ENCODE results near the gene SNED1. TPM values are rescaled to one million over a fixed set of nuclear protein-coding genes. Genes with fewer than 3 reads are reported as not detected.

The SNED1 gene
- polyA plus RNA-seq, 2 donors: 3.3 to 3.6 TPM

GRCh38 chr2:241005569-241005968 lies 7.2 kb downstream of the SNED1 start:
- Histone ChIP-seq H3K27me3 (ENCODE audit: control insufficient read depth in 1 of 2, insufficient read depth in 2 of 2, low read length in 2 of 2) (no peaks in the 10 kb centered on the region), H3K9me3 (ENCODE audit: control insufficient read depth in 2 of 2, insufficient read depth in 1 of 2, low read depth in 1 of 2, low read length in 1 of 2) (peaks cover 9 to 12% of the 10 kb centered on the region in 2 donors), H3K27ac (ENCODE audit: low read depth in 2 of 2, low read length in 1 of 2) (no peak overlapping the region), H3K36me3 (ENCODE audit: control insufficient read depth in 2 of 2, insufficient read depth in 2 of 2, low read length in 1 of 2) (peaks cover 3% of the 10 kb centered on the region in 2 donors), H3K4me1 (ENCODE audit: control insufficient read depth in 2 of 2, insufficient read depth in 2 of 2, low read length in 1 of 2) (peaks cover 10 to 23% of the 10 kb centered on the region in 2 donors), H3K4me3 (ENCODE audit: low read depth in 1 of 2, low read length in 2 of 2) (no peak overlapping the region)
- 91 to 95% methylated on average over 2 of the region's 2 CpGs for WGBS, 2 donors

DNA sequence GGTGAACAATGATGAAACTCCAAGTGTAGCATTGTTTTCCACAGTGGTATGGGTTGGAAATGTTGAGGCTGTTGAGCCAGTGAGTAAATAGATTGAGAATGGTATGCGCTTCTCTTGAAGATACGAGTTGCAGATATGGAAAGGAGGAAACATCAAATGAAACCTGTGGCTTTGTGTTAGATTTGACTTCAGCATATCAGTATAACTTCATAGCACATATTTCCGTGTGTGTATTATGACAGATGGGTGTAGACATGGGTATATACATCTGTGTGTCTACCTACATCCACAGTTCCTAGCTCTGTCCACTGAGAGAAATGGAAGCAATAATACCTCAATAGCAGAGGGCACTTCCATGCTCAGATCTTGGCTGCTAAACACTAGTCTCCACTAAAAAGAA lies 8.0 kb downstream of the SNED1 start:
- peaks cover 10 to 26% of the 10 kb centered on the region in 2 donors for H3K4me1 ChIP-seq (ENCODE audit: control insufficient read depth in 2 of 2, insufficient read depth in 2 of 2, low read length in 1 of 2)
- 74 to 87% methylated on average over 3 of the region's 3 CpGs for WGBS, 2 donors
- peaks cover 2 to 3% of the 10 kb centered on the region in 2 donors for H3K36me3 ChIP-seq (ENCODE audit: control insufficient read depth in 2 of 2, insufficient read depth in 2 of 2, low read length in 1 of 2)
- H3K4me3 ChIP-seq (ENCODE audit: low read depth in 1 of 2, low read length in 2 of 2): no peak overlapping the region
- H3K27ac ChIP-seq (ENCODE audit: low read depth in 2 of 2, low read length in 1 of 2): no peak overlapping the region
- peaks cover 9 to 12% of the 10 kb centered on the region in 2 donors for H3K9me3 ChIP-seq (ENCODE audit: control insufficient read depth in 2 of 2, insufficient read depth in 1 of 2, low read depth in 1 of 2, low read length in 1 of 2)
- H3K27me3 ChIP-seq (ENCODE audit: control insufficient read depth in 1 of 2, insufficient read depth in 2 of 2, low read length in 2 of 2): no peaks in the 10 kb centered on the region

DNA sequence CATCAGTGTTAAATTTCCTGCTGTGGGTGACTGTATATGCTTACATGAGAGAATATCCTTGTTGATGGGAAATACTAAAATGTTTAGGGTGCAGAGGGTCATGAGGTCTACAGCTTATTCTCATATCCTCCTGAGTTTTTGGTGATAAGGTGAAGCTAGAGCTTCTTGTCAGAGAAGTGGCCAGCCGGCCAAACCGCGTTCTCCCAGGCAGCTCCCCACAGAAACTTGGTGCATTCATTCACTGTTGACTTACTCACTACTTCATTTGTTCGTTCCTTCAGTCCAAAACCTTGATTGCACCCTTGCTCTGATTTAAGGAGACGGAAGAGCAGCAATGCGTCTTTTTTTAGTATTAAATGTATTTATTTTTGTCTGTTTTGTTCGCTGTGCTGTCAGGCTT lies 8.7 kb downstream of the SNED1 start:
- Histone ChIP-seq H3K9me3 (ENCODE audit: control insufficient read depth in 2 of 2, insufficient read depth in 1 of 2, low read depth in 1 of 2, low read length in 1 of 2) (peaks cover 9 to 12% of the 10 kb centered on the region in 2 donors), H3K4me1 (ENCODE audit: control insufficient read depth in 2 of 2, insufficient read depth in 2 of 2, low read length in 1 of 2) (peaks cover 10 to 26% of the 10 kb centered on the region in 2 donors), H3K27me3 (ENCODE audit: control insufficient read depth in 1 of 2, insufficient read depth in 2 of 2, low read length in 2 of 2) (no peaks in the 10 kb centered on the region), H3K4me3 (ENCODE audit: low read depth in 1 of 2, low read length in 2 of 2) (no peak overlapping the region), H3K36me3 (ENCODE audit: control insufficient read depth in 2 of 2, insufficient read depth in 2 of 2, low read length in 1 of 2) (peaks cover 0 to 3% of the 10 kb centered on the region in 2 donors), H3K27ac (ENCODE audit: low read depth in 2 of 2, low read length in 1 of 2) (no peak overlapping the region)
- WGBS, 2 donors: 95 to 96% methylated on average over 7 of the region's 7 CpGs

DNA sequence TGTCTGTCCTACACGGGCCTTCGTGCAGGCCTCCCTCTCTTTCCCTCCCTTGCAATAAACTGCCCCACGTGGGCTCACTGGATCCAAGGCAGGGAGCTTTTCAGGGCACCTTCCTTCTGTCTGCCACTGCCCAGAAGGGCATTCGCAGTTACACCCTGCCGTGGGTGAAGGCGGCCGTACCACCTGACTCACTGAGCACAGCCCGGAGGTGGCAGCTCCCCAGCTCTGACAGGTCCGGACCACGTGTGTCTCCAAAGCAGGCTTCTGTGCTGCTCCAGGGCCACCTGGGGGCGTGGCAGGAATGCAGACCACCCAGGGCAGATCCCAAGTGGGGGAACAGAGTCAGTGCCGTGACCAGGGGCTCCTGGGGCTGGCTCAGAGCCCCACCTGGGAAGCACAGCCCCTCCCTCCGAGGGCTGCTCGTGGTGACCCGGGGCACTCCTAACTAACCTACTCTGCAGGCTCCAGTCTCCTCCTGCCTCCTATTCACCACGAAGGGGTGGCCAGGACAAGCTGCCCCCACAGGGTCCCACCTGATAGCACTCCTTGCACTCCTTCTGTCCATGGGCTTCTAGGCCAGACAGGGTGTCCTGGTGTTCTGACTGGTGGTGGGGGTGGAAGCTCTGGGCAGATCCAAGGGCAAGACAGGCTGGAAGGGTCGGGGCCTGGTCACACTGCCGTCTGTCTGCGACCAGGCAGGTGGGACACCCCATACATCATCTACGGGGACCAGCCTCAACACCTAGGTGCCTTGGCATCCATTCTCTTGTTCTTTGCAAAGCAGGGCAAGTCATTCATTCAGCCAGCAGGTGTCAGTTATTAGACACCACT lies 9.7 kb downstream of the SNED1 start:
- H3K27ac ChIP-seq (ENCODE audit: low read depth in 2 of 2, low read length in 1 of 2): no peak overlapping the region
- no peaks in the 10 kb centered on the region for H3K27me3 ChIP-seq (ENCODE audit: control insufficient read depth in 1 of 2, insufficient read depth in 2 of 2, low read length in 2 of 2)
- peaks cover 0 to 3% of the 10 kb centered on the region in 2 donors for H3K36me3 ChIP-seq (ENCODE audit: control insufficient read depth in 2 of 2, insufficient read depth in 2 of 2, low read length in 1 of 2)
- WGBS, 2 donors: 61 to 69% methylated on average over 20 of the region's 20 CpGs
- H3K4me1 ChIP-seq (ENCODE audit: control insufficient read depth in 2 of 2, insufficient read depth in 2 of 2, low read length in 1 of 2): peaks cover 10 to 26% of the 10 kb centered on the region in 2 donors
- H3K9me3 ChIP-seq (ENCODE audit: control insufficient read depth in 2 of 2, insufficient read depth in 1 of 2, low read depth in 1 of 2, low read length in 1 of 2): peaks cover 8 to 9% of the 10 kb centered on the region in 2 donors
- no peak overlapping the region for H3K4me3 ChIP-seq (ENCODE audit: low read depth in 1 of 2, low read length in 2 of 2)

- H3K27ac ChIP-seq (ENCODE audit: low read depth in 2 of 2, low read length in 1 of 2): no peak overlapping the region
- whole genome bisulfite sequencing, 2 donors: 90 to 93% methylated on average over 7 of the region's 7 CpGs
- H3K4me3 ChIP-seq (ENCODE audit: low read depth in 1 of 2, low read length in 2 of 2): no peak overlapping the region
- peaks cover 3% of the 10 kb centered on the region in 2 donors for H3K9me3 ChIP-seq (ENCODE audit: control insufficient read depth in 2 of 2, insufficient read depth in 1 of 2, low read depth in 1 of 2, low read length in 1 of 2)
- no peaks in the 10 kb centered on the region for H3K36me3 ChIP-seq (ENCODE audit: control insufficient read depth in 2 of 2, insufficient read depth in 2 of 2, low read length in 1 of 2)
- peaks cover 10 to 26% of the 10 kb centered on the region in 2 donors for H3K4me1 ChIP-seq (ENCODE audit: control insufficient read depth in 2 of 2, insufficient read depth in 2 of 2, low read length in 1 of 2)
- H3K27me3 ChIP-seq (ENCODE audit: control insufficient read depth in 1 of 2, insufficient read depth in 2 of 2, low read length in 2 of 2): no peaks in the 10 kb centered on the region
Measured at GRCh38 chr2:241008711-241009121, 10.3 kb downstream of the SNED1 start.

- no peaks in the 10 kb centered on the region for H3K36me3 ChIP-seq (ENCODE audit: control insufficient read depth in 2 of 2, insufficient read depth in 2 of 2, low read length in 1 of 2)
- no peaks in the 10 kb centered on the region for H3K27me3 ChIP-seq (ENCODE audit: control insufficient read depth in 1 of 2, insufficient read depth in 2 of 2, low read length in 2 of 2)
- H3K4me1 ChIP-seq (ENCODE audit: control insufficient read depth in 2 of 2, insufficient read depth in 2 of 2, low read length in 1 of 2): peaks cover 10 to 26% of the 10 kb centered on the region in 2 donors
- no peak overlapping the region for H3K4me3 ChIP-seq (ENCODE audit: low read depth in 1 of 2, low read length in 2 of 2)
- H3K27ac ChIP-seq (ENCODE audit: low read depth in 2 of 2, low read length in 1 of 2): peak overlapping the region in 1 of 2 donors; percentile 68
- 75 to 87% methylated on average over 2 of the region's 2 CpGs for WGBS, 2 donors
- no peaks in the 10 kb centered on the region for H3K9me3 ChIP-seq (ENCODE audit: control insufficient read depth in 2 of 2, insufficient read depth in 1 of 2, low read depth in 1 of 2, low read length in 1 of 2)
Measured at GRCh38 chr2:241009191-241009590, 10.8 kb downstream of the SNED1 start.

DNA sequence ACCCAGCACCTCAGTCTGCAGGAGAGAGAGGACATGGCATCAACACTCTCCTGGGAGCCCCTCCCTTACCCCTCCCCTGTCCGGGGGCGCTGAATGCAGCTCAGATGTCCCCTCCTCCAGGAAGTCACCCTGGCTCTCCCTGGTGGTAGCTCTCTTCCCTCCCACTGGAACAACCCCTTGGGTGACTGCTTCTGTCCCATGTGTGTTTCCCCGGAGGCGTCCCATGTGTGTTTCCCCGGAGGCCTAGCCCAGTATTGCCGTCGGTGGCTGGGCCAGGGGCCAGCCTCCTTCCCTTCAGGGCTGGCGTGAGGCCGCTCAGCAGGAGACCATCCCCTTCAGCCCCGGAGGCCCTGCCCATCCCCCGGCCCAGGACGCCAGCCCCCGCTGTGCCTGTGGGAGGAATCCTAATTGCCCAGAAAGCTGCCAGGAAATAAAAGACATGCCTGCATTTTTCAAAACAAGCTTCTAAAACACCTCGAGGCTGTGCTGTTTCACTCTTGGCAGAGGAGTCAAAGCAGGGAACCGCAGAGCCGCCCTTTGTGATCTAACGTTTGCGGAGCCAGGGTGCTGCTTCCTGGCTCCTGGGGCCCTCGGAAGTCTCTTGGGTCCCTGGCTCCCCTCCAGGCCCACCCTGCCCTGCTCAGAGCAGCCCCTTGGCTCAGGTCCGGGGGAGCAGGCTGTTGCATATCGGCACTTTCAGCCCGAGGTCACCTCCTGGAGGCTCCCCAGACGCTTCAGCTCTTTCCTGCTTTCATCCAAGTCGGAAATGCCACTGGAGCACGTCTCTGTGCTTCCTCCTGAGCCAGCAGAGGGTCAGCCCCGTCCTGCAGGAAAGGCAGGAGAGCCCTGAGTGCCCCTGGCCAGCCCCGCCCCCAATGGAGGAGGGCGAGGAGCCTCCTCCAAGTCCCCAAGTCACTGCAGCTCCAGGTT lies 11.4 kb downstream of the SNED1 start:
- Histone ChIP-seq H3K27me3 (ENCODE audit: control insufficient read depth in 1 of 2, insufficient read depth in 2 of 2, low read length in 2 of 2) (no peaks in the 10 kb centered on the region), H3K9me3 (ENCODE audit: control insufficient read depth in 2 of 2, insufficient read depth in 1 of 2, low read depth in 1 of 2, low read length in 1 of 2) (no peaks in the 10 kb centered on the region), H3K4me3 (ENCODE audit: low read depth in 1 of 2, low read length in 2 of 2) (peak overlapping the region; percentile 1 to 7), H3K4me1 (ENCODE audit: control insufficient read depth in 2 of 2, insufficient read depth in 2 of 2, low read length in 1 of 2) (peaks cover 10 to 26% of the 10 kb centered on the region in 2 donors), H3K27ac (ENCODE audit: low read depth in 2 of 2, low read length in 1 of 2) (peak overlapping the region; percentile 46 to 68), H3K36me3 (ENCODE audit: control insufficient read depth in 2 of 2, insufficient read depth in 2 of 2, low read length in 1 of 2) (no peaks in the 10 kb centered on the region)
- 5 to 13% methylated on average over 28 of the region's 28 CpGs for WGBS, 2 donors

GRCh38 chr2:241010531-241011295 lies 12.3 kb downstream of the SNED1 start:
- Histone ChIP-seq H3K9me3 (ENCODE audit: control insufficient read depth in 2 of 2, insufficient read depth in 1 of 2, low read depth in 1 of 2, low read length in 1 of 2) (no peaks in the 10 kb centered on the region), H3K27me3 (ENCODE audit: control insufficient read depth in 1 of 2, insufficient read depth in 2 of 2, low read length in 2 of 2) (no peaks in the 10 kb centered on the region), H3K36me3 (ENCODE audit: control insufficient read depth in 2 of 2, insufficient read depth in 2 of 2, low read length in 1 of 2) (no peaks in the 10 kb centered on the region), H3K27ac (ENCODE audit: low read depth in 2 of 2, low read length in 1 of 2) (peak overlapping the region in 1 of 2 donors; percentile 68), H3K4me1 (ENCODE audit: control insufficient read depth in 2 of 2, insufficient read depth in 2 of 2, low read length in 1 of 2) (peaks cover 10 to 26% of the 10 kb centered on the region in 2 donors), H3K4me3 (ENCODE audit: low read depth in 1 of 2, low read length in 2 of 2) (no peak overlapping the region)
- WGBS, 2 donors: 70 to 73% methylated on average over 12 of the region's 12 CpGs

DNA sequence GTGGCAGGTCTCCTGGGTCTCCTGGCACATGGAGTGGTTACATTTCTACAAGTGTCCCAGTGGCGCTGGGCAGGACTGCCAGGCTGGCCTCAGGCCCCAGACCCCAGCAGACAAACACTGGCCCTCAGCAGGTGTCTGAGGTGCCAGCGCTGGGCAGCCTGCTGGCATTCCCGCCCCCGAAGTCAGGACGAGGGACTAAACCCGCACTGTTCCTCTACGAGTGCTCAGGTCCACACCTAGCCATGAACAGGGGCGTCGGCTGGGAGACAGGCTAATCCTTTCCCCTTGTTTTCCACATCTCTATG lies 12.8 kb downstream of the SNED1 start:
- Histone ChIP-seq H3K27me3 (ENCODE audit: control insufficient read depth in 1 of 2, insufficient read depth in 2 of 2, low read length in 2 of 2) (no peaks in the 10 kb centered on the region), H3K9me3 (ENCODE audit: control insufficient read depth in 2 of 2, insufficient read depth in 1 of 2, low read depth in 1 of 2, low read length in 1 of 2) (no peaks in the 10 kb centered on the region), H3K4me3 (ENCODE audit: low read depth in 1 of 2, low read length in 2 of 2) (no peak overlapping the region), H3K36me3 (ENCODE audit: control insufficient read depth in 2 of 2, insufficient read depth in 2 of 2, low read length in 1 of 2) (no peaks in the 10 kb centered on the region), H3K27ac (ENCODE audit: low read depth in 2 of 2, low read length in 1 of 2) (no peak overlapping the region), H3K4me1 (ENCODE audit: control insufficient read depth in 2 of 2, insufficient read depth in 2 of 2, low read length in 1 of 2) (peaks cover 10 to 26% of the 10 kb centered on the region in 2 donors)
- WGBS, 2 donors: 67 to 74% methylated on average over 9 of the region's 9 CpGs
